HG03159 (cell line): ENCODE data around the gene ZXDC.
A peak's percentile ranks its signal among the peaks of the same experiment; 100 is the strongest.

Experiments used
- ATAC-seq: cut with Tn5 transposase; IDR thresholded peaks from one replicate; pipeline ENCODE4 v1.9.1; 2021; ENCODE audit warnings: mild to moderate bottlenecking, moderate library complexity; ENCODE audit not compliant: unreplicated experiment

ZXDC gene

DNA sequence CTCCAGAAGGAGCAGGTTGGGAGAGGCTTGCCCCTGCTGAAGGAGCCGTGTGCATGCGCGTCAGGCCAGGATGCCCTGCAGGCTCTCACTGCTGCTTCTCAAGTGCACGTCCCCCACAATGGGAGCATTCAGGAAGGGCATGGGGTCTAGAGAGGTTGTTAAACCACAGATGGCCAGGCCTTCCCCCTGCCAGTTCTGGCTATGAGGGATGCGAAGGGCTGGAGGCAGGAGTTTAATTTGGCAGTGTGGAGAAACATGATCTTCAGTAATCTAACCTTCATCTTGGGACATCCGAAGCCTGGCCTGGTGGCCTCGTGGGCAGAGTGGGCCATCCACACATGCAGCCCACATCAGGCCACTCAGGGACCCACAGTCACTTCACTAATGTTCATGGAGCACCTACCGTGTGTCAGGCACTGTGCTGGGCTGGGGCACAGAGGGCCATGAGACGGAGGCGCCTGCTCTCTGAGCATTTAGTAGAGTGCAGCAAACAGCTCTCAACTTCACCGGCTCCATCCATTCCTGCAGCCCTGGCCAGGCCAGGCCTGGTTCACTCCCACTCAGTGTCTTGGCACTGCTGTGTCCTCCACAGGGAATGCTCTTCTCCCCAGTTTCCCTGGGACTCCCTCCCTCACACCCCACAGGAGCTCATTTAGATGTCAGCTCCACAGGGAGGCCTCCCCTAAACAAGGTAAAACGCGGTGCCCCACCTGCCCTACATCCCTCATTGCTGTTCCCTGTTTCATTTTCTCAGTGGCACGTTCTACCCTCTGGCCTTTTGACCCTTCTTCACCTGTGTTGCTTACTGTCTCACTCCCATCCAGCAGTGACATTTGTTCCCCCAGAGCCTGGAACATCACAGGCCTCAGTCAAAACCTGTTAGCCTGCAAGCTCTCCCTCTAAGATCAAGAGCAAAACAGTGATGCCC, 77.0 kb downstream of the ZXDC start:
- no peak for ATAC-seq

DNA sequence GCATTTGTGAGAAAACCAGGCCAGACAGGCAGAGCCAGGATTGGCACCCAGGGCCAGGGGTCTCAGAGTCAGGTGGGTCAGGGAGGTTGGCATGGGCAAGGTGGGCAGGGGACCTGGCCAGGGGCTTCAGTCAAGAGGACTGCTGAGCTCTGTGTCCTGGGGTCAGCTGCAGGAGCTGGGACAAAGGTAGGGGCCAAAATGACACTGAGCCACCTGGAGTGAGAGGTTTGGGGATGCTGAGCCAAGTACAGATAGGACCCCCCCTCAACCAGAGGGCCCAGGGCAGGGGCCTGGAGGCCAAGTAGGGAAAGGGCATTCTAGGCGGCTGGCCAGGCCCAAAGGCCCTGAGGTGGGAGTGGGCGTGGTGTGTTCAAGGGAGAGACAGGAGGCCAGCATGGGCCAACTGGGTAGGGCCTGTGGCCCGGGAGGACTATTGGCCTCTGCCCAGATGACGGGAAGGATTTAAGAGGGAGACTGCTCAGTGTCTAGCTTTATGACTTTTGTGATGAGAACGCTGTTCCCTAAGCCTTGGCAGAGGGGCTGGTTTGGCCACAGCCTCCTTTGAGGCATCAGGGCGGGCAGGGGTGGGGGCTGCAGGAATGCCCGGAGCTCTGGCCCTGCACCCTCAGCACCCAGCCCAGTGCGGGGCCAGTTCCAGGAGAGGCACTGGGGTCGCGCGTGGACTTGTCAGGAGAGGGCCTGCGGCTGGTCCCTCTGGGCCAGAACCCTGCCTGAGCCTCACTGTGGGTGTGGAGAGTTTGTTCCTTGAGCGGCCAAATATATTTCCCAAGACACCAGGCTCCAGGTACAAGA, 77.9 kb downstream of the ZXDC start:
- no peak for ATAC-seq

DNA sequence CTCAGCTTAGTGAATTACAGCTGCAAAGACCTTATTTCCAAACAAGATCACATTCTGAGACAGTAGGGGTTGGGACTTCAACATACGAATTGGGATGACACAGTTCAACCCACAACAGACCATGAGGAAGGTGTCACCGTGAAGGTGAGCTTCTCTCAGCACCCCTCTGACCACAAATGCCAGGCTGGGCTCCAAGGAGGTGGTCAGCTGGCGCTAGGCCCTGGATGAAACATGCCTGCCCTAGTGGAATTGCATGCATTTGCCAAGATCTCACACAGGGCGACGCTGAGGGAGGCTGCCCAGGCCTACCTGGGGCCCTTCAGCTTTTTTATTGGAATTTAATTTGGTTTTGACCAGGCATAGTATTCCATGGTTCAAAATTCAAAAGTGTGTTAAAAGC, 79.2 kb downstream of the ZXDC start:
- ATAC-seq, result no peak

DNA sequence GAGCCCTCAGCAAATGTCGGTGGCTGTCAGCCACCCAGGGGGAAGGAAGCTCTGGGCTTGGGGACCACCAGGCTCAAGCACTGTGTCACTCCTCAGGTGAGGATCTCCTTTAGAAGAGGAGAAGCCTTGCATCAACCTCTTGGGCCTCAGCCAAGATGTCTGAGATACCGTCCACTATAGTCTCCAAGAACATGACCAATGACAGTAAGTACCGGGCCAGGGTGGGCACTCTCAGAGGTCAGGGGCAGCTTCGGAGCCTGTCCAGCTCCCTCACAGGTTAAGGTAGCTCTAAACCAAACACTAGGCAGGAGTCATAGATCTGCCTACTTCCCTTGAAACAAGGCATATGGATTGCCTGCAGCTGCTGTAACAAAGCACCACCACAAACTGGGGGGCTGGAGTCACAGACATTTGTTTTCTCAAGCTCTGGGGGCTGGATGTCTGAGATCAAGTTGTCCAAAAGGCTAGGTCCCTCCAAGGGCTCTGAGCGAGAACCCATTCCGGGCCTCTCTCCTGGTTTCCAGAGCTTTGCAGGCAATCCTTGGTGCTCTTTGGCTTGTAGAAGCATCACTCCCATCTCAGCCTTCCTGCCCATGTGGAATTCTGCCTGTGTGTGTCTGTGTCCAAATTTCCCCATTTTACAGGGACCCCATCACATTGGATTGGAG, 79.7 kb downstream of the ZXDC start:
- ATAC-seq, result no peak

DNA sequence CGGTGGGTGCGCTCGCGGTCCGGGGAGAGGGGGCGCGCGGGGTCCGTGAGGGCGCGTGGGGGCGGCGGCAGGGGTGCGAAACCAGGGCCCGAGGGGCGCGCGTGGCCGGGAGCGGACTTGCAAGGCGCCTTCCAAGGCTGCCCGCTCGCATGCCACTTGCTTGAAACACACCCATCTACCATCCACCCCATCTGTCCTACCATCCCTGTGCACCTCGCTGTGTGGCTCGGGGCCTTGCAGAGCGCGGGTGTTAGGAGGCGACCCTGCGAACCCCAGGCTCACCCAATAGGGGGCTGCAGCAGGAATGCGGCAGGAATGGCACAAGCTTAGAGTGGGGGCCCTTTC, 80.7 kb downstream of the ZXDC start:
- ATAC-seq, result no peak

DNA sequence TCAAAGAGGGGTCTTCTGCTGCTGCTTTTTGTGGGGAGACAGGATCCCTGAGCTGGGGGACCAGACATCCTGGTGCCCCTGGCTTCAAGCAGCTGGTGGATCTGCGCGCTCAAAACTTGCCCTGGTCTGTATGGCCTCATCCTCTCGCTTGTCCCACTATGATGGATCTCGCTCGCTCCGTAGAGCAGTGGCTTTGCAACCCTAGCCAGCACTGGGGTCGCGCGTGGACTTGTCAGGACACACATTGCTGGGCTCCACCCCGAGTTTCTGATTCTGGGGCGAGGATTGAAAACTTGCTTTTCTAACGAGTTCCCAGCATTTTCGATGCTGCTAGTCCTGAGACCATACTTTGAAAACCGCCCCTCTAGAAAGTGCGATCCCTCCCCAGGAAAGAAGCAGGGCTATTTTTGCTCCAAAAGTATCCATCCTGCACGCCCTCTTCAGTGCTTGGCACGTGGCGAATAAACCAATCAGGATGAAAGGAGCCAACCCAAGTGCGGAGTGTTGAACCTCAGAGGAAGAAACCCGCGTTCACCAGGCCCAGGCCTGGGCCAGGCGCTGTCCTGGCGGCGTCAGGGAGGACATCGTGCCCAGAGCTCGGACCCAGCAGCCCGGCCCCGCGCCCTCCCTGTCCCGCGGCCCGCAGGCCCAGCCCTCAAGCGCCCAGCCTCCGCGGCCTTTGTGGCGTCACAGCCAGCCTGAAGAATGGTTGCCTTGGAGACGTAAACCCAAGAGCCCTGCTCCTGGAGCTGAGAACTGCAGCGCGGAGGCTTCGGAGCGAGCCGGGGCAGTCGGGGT, 81.3 kb downstream of the ZXDC start, which contains the start of gene CFAP100:
Gene CFAP100, plus strand, starts transcription at position 731 of the 798 bp plus-strand sequence. CDS start 1,092 bp downstream, outside the sequence.
- no peak for ATAC-seq

DNA sequence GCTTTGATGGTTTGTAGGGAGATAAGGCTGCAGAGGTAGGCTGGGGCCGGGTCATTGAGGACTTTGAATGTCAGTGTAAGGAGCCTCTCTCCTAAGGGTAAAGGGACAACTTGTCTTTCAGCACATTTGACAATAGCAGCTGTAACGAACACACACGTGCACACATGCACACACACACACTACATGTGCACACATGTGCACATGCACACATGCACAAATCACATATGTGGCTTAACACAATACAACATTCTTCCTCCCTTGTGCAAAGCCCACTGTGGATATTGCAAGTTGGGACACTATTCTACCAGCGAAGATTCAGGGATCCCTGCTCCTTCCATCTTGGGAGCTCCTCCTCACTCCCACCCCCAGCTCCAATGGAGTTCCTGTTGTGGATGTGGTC, 82.1 kb downstream of the ZXDC start:
- ATAC-seq, result no peak

DNA sequence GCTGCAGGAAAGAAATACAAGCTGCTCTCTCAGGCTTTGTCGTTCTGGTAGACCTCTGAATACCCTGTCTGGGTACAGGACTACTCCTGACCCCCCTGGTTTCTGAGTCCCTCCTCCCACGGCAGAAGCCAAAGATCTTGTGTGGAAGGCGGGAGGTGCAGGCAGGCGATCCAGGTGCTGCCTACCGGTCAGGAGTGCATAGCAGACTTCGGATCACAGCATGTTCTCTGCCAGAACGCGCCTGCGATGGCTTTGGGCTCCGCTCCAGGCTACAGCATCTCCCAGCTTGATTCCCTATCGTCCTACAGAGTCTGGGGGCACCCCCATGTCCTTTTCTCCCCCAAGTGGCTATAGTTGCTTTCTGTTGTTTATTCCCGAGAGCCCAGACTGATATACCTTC, 83.4 kb downstream of the ZXDC start:
- ATAC-seq, result no peak

DNA sequence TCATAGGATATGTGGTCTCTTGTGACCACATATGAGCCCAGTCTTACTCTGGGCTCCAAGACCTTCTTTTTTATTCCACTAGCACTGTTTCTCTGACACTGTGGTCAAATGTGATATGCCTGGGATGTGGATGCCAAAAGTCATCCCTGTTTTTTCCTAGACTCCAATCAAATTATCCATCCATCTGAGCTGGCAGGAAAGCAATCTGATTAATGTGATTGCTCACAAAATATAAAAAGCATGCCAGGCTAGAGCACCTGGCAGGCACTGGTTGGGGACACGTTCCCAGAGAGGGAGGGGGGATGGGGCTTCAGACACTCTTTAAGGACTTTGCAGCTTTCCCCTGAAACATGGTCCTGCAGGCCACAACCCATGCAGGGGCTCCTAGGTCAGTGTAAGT, 84.1 kb downstream of the ZXDC start:
- no peak for ATAC-seq

DNA sequence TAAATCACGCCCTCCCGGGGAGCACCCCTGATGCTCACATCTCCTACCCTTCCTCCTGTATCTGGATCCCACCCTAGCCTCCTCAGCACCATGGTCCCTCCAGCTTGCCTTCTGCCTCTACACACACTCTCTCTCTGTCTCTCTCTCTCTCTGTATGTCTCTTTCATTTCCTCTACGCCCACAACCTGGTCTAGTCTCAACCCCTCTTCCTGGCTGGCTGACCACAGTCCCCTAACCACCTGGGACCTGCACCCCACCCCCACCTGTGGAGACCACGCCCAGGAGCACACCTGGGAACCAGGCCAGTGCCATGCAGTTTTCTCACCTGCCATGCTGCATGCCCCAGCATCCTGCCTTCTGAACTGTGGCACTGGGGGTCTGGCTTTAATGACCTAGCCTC, 84.9 kb downstream of the ZXDC start:
- ATAC-seq, result no peak

DNA sequence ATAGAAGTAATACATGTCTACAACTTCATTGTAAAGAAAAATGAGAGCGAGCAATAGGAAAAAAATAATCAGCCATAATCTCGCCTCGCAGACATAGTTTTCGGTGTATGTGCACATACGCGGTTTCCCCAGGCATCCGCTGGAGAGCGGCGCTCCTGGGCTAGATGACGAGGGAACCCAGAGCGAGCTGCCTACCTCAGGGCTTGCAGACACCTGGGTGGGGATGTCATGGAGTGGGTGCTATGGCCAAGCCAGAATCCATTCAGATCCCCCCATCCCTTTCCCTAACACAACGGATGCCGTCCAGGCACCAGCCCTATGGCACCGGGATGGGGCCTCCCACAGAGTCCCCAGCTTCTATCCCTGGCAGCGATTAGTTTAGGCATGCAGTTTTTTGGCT, 85.5 kb downstream of the ZXDC start:
- no peak for ATAC-seq

DNA sequence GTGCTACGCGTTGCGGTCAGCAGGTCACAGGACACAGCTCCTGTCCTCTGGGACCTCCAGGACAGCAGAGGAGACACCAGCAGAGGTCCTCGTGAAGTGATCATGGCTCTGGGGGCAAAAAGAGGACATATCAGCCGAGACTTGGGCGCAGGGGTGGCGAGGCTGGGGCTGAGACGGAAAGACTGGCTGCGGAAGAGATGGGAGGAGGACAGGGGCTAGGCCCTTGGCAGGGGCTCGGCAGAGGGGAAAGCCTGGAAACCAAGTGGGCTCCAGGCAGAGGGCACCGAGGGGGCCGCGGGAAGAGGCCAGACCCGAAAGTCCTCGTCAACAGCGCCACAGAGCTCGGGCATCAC, 85.9 kb downstream of the ZXDC start:
- ATAC-seq, result no peak

DNA sequence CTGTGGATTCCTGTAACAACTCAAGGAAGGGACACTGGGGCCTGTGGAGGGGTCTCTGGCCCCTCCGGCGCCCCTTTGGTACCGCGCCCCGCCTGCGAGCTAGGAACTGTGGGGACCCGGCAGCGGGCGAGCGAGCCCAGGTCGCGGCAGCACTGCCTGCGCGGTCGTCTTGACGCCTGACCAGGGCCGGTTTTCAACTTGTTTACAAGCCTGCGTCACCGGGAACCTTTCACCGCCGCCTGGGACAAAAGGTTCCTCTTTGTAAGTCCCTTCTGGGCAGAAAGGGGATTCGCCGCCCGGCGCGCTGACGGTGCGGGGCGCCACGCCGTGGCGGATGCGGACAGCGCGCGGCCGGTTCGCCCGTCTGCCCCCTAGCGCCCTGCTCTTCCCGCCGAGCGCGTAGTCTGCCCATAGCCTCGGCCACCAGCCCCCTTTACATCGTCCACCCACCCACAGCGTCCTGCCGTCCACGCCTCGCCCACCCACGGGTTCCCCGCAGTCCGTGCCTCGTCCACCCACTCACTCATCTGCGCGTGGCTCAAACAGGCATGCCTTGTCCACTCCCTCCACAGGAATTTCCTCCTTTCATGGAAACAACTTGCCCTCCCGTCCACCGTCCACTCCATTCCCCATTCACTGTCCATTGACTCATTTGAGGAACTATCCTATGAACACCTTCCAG, 86.4 kb downstream of the ZXDC start:
- peak; percentile 73 for ATAC-seq
